ENCODE data around the gene HMGXB3.

GRCh38 chr5:150046031-150046430, 45.5 kb downstream of the HMGXB3 start:
- TF ChIP-seq POLR2A (IDR thresholded peaks at IDR 0.05): no peak
- TF ChIP-seq CTCF (IDR thresholded peaks at IDR 0.05): no peak
- no peak for TF ChIP-seq POLR2AphosphoS5 (IDR thresholded peaks at IDR 0.05)
- TF ChIP-seq EP300 (IDR thresholded peaks at IDR 0.05): no peak

Data from suprapubic skin (tissue), 4 donors.